ENCODE results near the gene TNIK.

DNA sequence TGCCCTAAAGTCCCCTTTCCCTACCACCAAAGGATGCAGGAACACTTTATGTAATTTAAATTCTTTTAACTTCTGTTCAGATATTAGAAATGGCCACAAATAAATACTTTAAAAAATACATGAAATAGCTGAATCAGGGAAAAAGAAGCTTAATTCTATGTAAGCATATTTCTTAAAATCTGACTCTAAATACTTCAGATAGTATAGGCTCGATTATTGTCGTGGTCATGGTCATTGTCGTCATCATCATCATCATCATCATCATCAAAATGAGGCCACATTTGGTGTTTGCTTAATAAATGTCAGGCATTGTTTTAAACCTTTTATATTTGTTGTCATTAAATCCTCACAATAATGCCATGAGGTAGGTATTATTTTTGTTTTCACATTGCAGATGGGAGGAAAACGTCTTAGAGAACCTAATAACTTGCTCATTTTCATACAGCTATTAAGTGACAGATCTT is 448.3 kb downstream of the TNIK start:
- TF ChIP-seq, protein P1, sequence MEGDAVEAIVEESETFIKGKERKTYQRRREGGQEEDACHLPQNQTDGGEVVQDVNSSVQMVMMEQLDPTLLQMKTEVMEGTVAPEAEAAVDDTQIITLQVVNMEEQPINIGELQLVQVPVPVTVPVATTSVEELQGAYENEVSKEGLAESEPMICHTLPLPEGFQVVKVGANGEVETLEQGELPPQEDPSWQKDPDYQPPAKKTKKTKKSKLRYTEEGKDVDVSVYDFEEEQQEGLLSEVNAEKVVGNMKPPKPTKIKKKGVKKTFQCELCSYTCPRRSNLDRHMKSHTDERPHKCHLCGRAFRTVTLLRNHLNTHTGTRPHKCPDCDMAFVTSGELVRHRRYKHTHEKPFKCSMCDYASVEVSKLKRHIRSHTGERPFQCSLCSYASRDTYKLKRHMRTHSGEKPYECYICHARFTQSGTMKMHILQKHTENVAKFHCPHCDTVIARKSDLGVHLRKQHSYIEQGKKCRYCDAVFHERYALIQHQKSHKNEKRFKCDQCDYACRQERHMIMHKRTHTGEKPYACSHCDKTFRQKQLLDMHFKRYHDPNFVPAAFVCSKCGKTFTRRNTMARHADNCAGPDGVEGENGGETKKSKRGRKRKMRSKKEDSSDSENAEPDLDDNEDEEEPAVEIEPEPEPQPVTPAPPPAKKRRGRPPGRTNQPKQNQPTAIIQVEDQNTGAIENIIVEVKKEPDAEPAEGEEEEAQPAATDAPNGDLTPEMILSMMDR (IDR thresholded peaks at IDR 0.05): no peak
- TF ChIP-seq EP300 (IDR thresholded peaks at IDR 0.05) (no peak), POLR2A (IDR thresholded peaks at IDR 0.05) (no peak), POLR2AphosphoS5 (IDR thresholded peaks at IDR 0.05) (no peak)

All from stomach (tissue), 4 donors.